Activated T-helper 2 cell treated with anti-CD3 and anti-CD28 coated beads, Interferon-gamma antibody, Interleukin-2, Interleukin-4, amounts not matched to agents 10 μg/mL and 5 μg/mL and 100 μg/mL, durations not matched to agents 14 hours and 24 hours and 36 hours (primary cell): ENCODE data around the gene LMCD1. TPM values are rescaled to one million over a fixed set of nuclear protein-coding genes. Genes with fewer than 3 reads are reported as not detected.

ENCODE experiments used
- DNase-seq: peaks from one replicate; pipeline ENCODE4 v3.0.0; 2021; ENCODE audit warnings: low spot score
- H3K27ac Mint-ChIP-seq: one replicate; pipeline ENCODE4 v1.8.0; 2021; ENCODE audit warnings: mixed read lengths
- H3K27me3 Mint-ChIP-seq: one replicate; pipeline ENCODE4 v1.8.0; 2021; ENCODE audit warnings: low read depth, mixed read lengths
- H3K36me3 Mint-ChIP-seq: one replicate; pipeline ENCODE4 v1.8.0; 2021; ENCODE audit warnings: low read depth, mixed read lengths
- H3K4me1 Mint-ChIP-seq: one replicate; pipeline ENCODE4 v1.8.0; 2021; ENCODE audit warnings: low read depth, mixed read lengths
- H3K4me3 Mint-ChIP-seq: one replicate; pipeline ENCODE4 v1.8.0; 2021; ENCODE audit warnings: low read depth, mild to moderate bottlenecking, moderate library complexity, mixed read lengths
- H3K9me3 Mint-ChIP-seq: one replicate; pipeline ENCODE4 v1.8.0; 2021; ENCODE audit warnings: mixed read lengths
- intact Hi-C: fragments of 100-400 bp; cut with micrococcal nuclease; formaldehyde crosslinking; loops from one replicate; pipeline ENCODE4 v1.15.1; 2023
- total RNA-seq: library from RNA; stranded (reverse); gene quantifications from 2 replicates; pipeline ENCODE4 v1.2.3, GENCODE V29; 2022

Gene LMCD1
- total RNA-seq, 1 donor from 2014 or later, result 4.4 TPM

DNA sequence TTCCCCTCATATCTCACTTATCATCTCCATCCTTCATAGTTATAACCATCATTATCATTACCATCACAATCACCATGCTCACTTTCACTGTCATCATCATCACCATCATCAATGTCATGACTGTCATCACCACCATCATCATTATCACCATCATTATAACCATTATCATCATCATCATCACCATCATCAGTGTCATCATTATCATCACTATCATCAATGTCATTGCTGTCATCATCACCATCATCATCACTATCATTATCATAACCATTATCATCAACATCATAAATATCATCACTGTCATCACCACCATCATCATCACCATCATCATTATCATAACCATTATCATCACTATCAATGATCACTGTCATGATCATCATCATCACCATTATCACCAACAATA lies 98.8 kb downstream of the LMCD1 start:
- intact Hi-C loops, result no loop called here
- Mint-ChIP-seq H3K4me1 (no peaks in the 10 kb centered on the region), H3K9me3 (no peaks in the 10 kb centered on the region), H3K27ac (no peak overlapping the region), H3K27me3 (no peaks in the 10 kb centered on the region), H3K36me3 (no peaks in the 10 kb centered on the region), H3K4me3 (no peak overlapping the region)
- no peak for DNase-seq

DNA sequence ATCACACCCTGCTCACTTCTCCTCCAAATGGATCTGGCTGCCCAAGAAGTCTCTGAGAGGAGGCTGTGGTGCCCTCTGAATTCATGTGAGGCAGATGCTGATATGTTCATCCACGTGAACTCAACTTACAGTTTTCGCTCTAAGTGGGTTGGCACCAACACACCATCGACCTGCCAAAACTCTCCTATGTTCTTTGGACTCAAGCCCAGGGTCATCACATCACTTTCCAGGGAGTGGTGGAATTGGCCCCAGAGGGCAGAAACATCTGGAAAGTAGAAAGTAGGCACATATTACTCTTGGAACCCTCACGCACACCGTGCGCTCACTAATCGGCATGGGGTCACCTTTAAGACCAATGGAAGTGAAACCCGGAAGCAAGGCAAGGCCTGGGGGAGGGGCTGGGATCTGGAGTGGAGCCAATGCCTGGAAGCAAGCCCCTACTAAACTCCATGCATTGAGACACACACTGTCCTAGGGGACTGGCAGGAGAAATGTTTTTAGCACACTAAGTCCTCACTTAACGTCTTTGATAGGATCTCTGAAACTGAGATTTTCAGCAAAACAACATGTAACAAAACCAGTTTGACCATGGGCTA lies 101.6 kb downstream of the LMCD1 start:
- Mint-ChIP-seq H3K4me3 (no peak overlapping the region), H3K27ac (no peak overlapping the region), H3K27me3 (no peaks in the 10 kb centered on the region), H3K9me3 (no peaks in the 10 kb centered on the region), H3K36me3 (no peaks in the 10 kb centered on the region), H3K4me1 (no peaks in the 10 kb centered on the region)
- intact Hi-C loops, result no loop called here
- DNase-seq, result no peak

DNA sequence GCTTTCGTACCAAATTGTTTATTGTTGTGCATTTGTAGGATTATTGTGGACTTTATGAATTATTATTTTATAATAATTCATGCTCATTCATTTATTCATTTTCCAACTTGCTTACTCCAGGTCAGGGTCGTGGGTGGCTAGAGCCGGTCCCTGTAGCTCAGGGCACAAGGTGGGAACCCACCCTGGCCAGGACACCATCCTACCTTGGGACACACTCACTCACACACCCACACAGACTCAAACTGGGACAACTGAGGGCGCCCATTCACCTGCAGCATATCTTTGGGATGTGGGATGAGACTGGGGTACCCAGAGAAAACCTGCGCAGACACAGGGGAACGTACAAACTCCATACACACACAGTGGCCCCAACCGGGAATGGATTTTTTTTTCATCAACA lies 102.4 kb downstream of the LMCD1 start:
- no peaks in the 10 kb centered on the region for H3K36me3 Mint-ChIP-seq

DNA sequence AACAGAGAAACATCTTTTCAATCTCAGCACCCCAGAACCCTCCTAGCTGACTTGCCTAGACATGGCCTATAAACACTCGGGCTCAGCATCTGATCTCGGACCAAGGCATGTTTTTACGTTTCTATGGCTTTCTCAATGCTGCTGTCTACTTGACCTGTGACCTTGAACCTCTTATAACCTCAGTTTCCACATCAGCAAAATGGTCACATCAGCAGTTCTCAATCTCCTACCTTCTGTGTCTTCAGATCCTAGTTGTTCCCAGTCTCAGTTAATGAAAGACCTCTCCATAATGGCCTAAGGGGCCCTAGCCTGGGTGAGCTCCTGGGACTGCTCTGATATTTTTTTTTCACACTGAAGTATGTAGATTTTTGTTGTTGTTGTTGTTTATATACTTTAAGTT lies 103.4 kb downstream of the LMCD1 start:
- Mint-ChIP-seq H3K9me3 (no peaks in the 10 kb centered on the region), H3K4me3 (no peak overlapping the region), H3K27me3 (no peaks in the 10 kb centered on the region), H3K4me1 (no peaks in the 10 kb centered on the region), H3K27ac (no peak overlapping the region), H3K36me3 (no peaks in the 10 kb centered on the region)
- DNase-seq, result no peak
- intact Hi-C loops, result no loop called here

More for the DNA sequence above, 102.4 kb downstream of the LMCD1 start:
- H3K27ac Mint-ChIP-seq, result no peak overlapping the region
- no peaks in the 10 kb centered on the region for H3K9me3 Mint-ChIP-seq
- no peaks in the 10 kb centered on the region for H3K27me3 Mint-ChIP-seq
- intact Hi-C loops, result no loop called here
- no peak overlapping the region for H3K4me3 Mint-ChIP-seq
- H3K4me1 Mint-ChIP-seq, result no peaks in the 10 kb centered on the region
- DNase-seq, result no peak

DNA sequence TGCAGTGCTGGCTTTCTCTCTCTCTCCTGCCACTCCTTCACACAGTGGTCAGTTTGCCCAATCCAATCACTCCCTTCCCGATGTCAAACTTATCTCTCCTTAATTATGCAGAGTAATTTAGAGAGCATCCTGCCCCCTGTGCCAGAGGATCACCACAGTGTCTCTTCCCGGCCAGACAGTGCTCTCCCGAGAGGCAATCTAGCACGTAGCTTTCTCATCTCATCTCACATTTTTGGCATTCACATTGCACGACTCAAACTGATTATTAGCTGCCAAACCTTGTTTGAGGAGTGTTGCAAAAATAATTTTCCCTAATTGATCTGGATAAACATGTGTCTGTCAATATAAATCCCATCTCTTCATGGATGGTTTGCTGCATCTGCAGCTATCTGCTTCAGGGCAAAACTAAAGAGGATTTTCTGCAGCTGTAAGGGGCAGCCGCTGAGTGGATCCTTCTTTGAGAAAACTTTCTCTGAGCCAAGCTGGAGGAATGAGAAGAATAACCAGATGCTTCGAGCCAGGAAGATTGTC lies 105.1 kb downstream of the LMCD1 start:
- no peak for DNase-seq
- no peaks in the 10 kb centered on the region for H3K27me3 Mint-ChIP-seq
- H3K4me1 Mint-ChIP-seq, result no peaks in the 10 kb centered on the region
- H3K9me3 Mint-ChIP-seq, result no peaks in the 10 kb centered on the region
- H3K27ac Mint-ChIP-seq, result no peak overlapping the region
- intact Hi-C loops, result no loop called here
- H3K36me3 Mint-ChIP-seq, result no peaks in the 10 kb centered on the region
- no peak overlapping the region for H3K4me3 Mint-ChIP-seq

DNA sequence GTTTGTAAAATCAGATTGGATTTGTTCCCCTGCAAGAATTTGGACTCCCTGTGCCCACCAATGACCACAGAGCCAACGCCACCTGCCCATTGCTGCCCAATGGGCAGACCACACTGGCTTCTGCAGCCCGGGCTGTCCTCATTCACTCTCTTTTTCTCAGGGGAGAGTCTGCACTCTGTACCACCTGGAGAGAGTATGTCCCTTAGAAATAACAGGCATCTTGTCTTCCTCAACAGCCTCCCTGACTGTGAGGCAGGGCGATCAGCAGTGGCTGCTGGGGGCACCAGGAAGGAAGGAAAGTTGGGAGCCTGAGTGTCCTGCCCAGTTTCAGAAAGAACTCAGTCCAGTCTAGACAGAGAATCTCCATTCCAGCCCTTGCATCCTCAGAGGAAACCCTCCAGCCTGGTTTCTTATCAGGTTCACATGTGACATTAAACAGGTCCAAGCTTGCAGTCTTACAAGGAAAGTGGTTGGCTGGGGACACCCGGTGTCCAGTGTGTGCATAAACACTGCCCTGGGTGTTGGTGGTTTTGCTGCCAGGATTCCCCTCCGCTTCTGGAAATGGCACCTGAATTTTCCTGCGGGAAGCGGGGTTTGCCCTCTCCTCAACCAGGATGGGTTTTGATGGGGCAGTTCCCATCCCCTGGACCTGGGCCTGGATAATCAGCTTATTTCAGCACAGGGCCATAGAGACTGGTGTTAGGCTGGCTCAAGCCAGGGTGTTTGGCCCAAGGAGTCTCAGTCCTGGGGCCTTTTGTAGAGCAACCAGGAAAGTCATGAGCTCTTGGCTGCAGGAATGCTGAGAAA lies 105.8 kb downstream of the LMCD1 start:
- H3K4me3 Mint-ChIP-seq, result no peak overlapping the region
- no peaks in the 10 kb centered on the region for H3K36me3 Mint-ChIP-seq
- no peaks in the 10 kb centered on the region for H3K27me3 Mint-ChIP-seq
- intact Hi-C loops, result no loop called here
- H3K9me3 Mint-ChIP-seq, result no peaks in the 10 kb centered on the region
- no peaks in the 10 kb centered on the region for H3K4me1 Mint-ChIP-seq
- H3K27ac Mint-ChIP-seq, result no peak overlapping the region
- no peak for DNase-seq

DNA sequence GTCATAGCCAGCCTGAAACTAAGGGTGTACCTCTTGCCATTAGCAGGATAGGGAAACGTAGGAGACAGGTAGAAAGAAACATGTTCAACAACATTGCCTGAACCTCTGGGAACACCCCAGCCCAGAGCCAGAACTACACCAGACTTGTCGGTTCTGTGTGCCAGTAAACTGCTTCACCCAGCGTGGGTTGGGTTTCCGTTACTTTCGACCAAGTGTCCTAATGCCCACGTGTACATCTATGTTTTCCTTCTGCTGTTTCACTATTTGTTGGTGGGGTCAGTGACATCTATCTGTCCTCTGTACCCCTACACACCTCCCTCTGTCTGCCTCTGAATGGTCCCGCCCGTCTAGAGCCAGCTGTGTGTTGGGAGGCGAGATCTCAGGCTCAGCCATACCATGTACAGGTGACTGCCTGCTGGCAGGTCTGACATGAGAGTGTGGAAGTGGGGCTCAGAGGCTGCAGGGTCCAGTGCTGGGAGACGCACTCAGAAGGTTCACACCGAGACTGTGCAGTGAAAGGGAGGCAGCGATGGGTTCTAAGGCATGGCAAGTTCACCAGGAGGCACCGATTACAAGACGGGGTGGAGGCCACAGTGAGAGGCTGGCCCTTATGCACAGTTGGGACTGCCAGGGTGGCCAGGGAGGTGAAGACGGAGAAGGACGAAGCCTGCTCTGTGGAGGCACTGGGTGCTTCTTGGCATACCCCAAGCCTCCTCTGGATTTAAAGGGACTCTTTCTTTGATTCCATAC lies 106.6 kb downstream of the LMCD1 start:
- Mint-ChIP-seq H3K27me3 (no peaks in the 10 kb centered on the region), H3K27ac (no peak overlapping the region), H3K4me1 (no peaks in the 10 kb centered on the region), H3K36me3 (no peaks in the 10 kb centered on the region), H3K9me3 (no peaks in the 10 kb centered on the region), H3K4me3 (no peak overlapping the region)
- intact Hi-C loops, result no loop called here
- DNase-seq, result no peak

DNA sequence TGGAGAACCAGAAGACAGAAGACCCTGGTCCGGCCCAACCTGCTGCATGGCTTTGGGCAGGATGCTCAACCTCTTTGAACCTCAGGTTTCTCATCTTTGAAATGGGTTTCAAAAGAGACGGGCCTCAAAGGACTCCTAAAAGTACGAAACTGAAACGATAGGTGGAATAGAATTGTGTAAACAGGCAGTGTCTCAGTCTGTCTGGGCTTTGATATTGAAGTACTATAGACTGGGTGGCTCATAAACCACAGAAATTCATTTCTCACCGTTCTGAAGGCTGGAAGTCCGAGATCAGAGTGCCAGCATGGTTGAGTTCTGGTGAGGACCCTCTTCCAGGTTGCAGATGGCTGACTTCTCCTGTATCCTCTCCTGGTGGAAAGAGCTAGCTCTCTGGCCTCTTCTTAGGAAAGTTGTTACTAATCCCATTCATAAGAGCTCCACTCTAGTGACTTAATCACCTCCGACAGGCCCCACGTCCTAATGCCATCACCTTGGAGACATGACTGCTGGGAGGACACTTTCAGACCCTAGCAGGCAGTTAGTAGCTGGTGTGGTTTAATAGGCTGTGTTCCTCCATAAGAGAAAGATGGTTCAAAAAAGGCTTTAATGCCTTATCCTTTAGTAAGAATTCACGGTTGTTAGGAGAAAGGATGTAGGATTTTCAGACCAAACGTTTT lies 107.3 kb downstream of the LMCD1 start:
- Mint-ChIP-seq H3K27me3 (no peaks in the 10 kb centered on the region), H3K4me1 (no peaks in the 10 kb centered on the region), H3K27ac (no peak overlapping the region), H3K36me3 (no peaks in the 10 kb centered on the region), H3K9me3 (no peaks in the 10 kb centered on the region), H3K4me3 (no peak overlapping the region)
- intact Hi-C loops, result no loop called here
- DNase-seq, result no peak

DNA sequence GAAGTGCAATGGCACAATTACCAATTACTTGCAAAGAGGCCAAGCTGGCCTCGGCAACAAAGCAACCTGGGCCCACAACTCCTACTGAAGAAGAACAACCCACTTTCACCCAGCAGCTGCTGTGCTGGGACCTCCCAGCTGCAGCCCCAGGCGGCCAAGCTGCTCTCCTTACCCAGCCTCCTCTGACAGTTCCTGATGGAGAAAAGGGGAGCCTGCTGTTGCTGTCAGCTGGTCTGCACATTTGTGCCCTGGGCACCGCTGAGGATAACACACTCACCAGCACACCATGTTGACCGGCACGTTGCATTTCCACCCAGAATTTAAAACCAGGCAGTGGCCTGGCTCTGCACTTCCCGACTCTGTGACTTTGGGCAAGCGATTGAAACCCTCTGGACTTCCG lies 109.3 kb downstream of the LMCD1 start:
- Mint-ChIP-seq H3K27me3 (no peaks in the 10 kb centered on the region), H3K4me3 (no peak overlapping the region), H3K4me1 (no peaks in the 10 kb centered on the region), H3K9me3 (no peaks in the 10 kb centered on the region), H3K36me3 (no peaks in the 10 kb centered on the region), H3K27ac (no peak overlapping the region)
- intact Hi-C loops, result no loop called here
- DNase-seq, result no peak

DNA sequence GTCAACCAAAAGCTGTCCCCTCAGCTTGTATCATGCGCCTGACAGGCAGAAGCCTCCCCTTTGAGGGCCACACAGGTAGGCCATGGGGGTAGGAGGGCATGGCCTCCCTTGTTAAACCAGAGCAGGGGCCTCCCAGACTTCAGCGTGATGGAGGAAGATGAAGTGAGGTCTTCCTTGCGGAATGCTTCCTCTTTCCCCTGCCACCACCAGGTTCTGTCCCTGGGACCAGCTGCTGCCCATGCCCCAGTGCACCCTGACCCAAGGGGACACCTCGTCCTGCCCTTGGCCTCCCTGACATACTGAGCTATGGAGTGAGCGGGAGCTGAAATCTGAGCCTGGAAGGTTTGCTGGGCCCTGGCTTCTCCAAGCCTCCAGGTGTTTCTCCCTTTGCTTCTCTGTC lies 116.3 kb downstream of the LMCD1 start:
- H3K27me3 Mint-ChIP-seq, result no peaks in the 10 kb centered on the region
- H3K4me1 Mint-ChIP-seq, result peaks cover 2% of the 10 kb centered on the region
- no peak overlapping the region for H3K27ac Mint-ChIP-seq
- no peaks in the 10 kb centered on the region for H3K9me3 Mint-ChIP-seq
- no peak overlapping the region for H3K4me3 Mint-ChIP-seq
- no peaks in the 10 kb centered on the region for H3K36me3 Mint-ChIP-seq
- no peak for DNase-seq
- intact Hi-C loops, result no loop called here

DNA sequence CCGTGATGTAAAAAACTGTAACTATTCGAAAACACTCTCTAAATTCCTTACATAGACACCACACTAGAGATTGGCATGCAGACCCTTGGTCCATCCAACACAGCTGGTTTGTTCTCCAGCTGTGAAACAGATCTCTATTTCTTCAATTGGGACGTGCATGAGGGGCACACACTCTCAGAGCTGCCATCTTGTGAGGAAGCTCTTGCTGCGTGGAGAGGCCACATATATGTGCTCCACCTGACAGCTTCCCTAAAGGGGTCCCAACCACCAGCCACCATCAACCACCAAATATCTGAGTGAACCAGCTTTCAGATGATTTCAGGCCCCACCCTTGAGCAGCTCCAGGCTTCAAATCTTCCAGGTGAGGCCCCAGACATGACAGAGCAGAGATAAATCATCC lies 117.3 kb downstream of the LMCD1 start:
- no peak for DNase-seq
- Mint-ChIP-seq H3K36me3 (no peaks in the 10 kb centered on the region), H3K27me3 (peaks cover 2% of the 10 kb centered on the region), H3K4me3 (no peak overlapping the region), H3K9me3 (no peaks in the 10 kb centered on the region), H3K4me1 (peaks cover 6% of the 10 kb centered on the region), H3K27ac (no peak overlapping the region)
- intact Hi-C loops, result no loop called here

DNA sequence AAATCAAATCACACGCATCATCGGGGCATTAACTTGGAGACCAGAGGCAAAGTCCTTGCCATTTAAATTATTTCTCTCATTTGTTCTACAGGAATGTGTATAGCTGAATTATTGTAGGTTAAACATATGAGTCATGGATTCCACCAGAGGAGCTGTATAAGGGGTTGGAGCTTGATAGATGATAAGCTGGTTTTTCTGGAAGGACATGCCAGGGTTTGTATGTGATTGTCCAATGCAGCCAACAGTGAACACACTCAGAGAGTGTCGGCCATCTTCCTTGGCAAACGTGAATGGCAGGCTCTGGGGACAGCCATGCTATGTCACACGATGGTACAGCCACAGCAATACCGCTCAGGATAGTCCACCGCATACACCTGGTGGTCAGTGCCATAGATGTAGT lies 117.9 kb downstream of the LMCD1 start:
- no peaks in the 10 kb centered on the region for H3K36me3 Mint-ChIP-seq

More for the DNA sequence above, 117.9 kb downstream of the LMCD1 start:
- no peak for DNase-seq
- Mint-ChIP-seq H3K27me3 (peaks cover 2% of the 10 kb centered on the region), H3K27ac (no peak overlapping the region), H3K4me1 (peaks cover 6% of the 10 kb centered on the region), H3K4me3 (no peak overlapping the region), H3K9me3 (no peaks in the 10 kb centered on the region)
- intact Hi-C loops, result no loop called here
